H1 (cell line): ENCODE measurements around the gene LCE1D. TPM values are rescaled to one million over a fixed set of nuclear protein-coding genes. Genes with fewer than 3 reads are reported as not detected.

Source experiments
- CTCF ChIA-PET: fragments of 300-600 bp; sonication (Branson Sonifier 250); formaldehyde crosslinking; loops from one replicate; lab custom pipeline; 2021; ENCODE audit not compliant: partially characterized antibody; lab: Charles Lee
- POLR2A ChIA-PET: fragments of 300-600 bp; sonication (Branson Sonifier 250); formaldehyde crosslinking; loops from one replicate; lab custom pipeline; 2021; ENCODE audit warnings: inconsistent platforms; ENCODE audit not compliant: partially characterized antibody; lab: Charles Lee
- DNase-seq, 2 experiments: peaks; one replicate each; pipeline versions ENCODE4 v3.0.0 to v3.0.0-alpha.2; 2010 to 2022; ENCODE audit warnings: low spot score in 2 of 2, low read depth in 1 of 2, mixed read lengths in 1 of 2
- FAIRE-seq: peaks from 2 replicates; lab custom pipeline; 2011; peaks lifted over from hg19 to GRCh38; lab: Jason Lieb, UNC
- H2AFZ ChIP-seq: 2 replicates; pipeline ENCODE4 v1.8.1; 2012; ENCODE audit warnings: low read length, inconsistent platforms
- H2AK5ac ChIP-seq: 2 replicates; pipeline ENCODE4 v1.6.1; 2013; ENCODE audit warnings: low read depth, low read length
- H2BK120ac ChIP-seq: replicated peaks from 2 replicates; pipeline ENCODE3; 2013; ENCODE audit warnings: low read depth, low read length, inconsistent platforms
- H2BK12ac ChIP-seq: 2 replicates; pipeline ENCODE4 v1.6.1; 2013; ENCODE audit warnings: low read depth, low read length
- H2BK15ac ChIP-seq: 2 replicates; pipeline ENCODE4 v1.6.1; 2013; ENCODE audit warnings: low read length
- H2BK20ac ChIP-seq: 2 replicates; pipeline ENCODE4 v1.6.1; 2013; ENCODE audit warnings: low read length
- H2BK5ac ChIP-seq: 2 replicates; pipeline ENCODE4 v1.6.1; 2013; ENCODE audit warnings: low read depth, low read length
- H3K14ac ChIP-seq: 2 replicates; pipeline ENCODE4 v1.6.1; 2013; ENCODE audit warnings: inconsistent platforms; ENCODE audit not compliant: insufficient read length
- H3K18ac ChIP-seq: 2 replicates; pipeline ENCODE4 v1.6.1; 2013; ENCODE audit warnings: low read length; ENCODE audit errors: extremely low read depth
- H3K23ac ChIP-seq: 2 replicates; pipeline ENCODE4 v1.6.1; 2013; ENCODE audit warnings: inconsistent platforms; ENCODE audit not compliant: insufficient read length
- H3K23me2 ChIP-seq: 2 replicates; pipeline ENCODE4 v1.6.1; 2013; ENCODE audit warnings: low read depth, low read length
- H3K27ac ChIP-seq: 2 replicates; pipeline ENCODE4 v1.6.1; 2011; ENCODE audit warnings: low read depth, low read length, inconsistent platforms
- H3K27me3 ChIP-seq, 4 experiments: replicated peaks in 1 of 4; 1 replicate in 1 of 4; 2 replicates in 3 of 4; pipeline versions ENCODE4 v1.6.1 to v1.8.1; 2011 to 2013; ENCODE audit warnings: low read length in 3 of 4, mild to moderate bottlenecking in 3 of 4, inconsistent platforms in 2 of 4, mixed read lengths in 2 of 4, moderate library complexity in 1 of 4; ENCODE audit not compliant: control insufficient read depth in 3 of 4, insufficient read depth in 3 of 4; ENCODE audit errors: extremely low read depth in 1 of 4
- H3K36me3 ChIP-seq, 4 experiments: 2 replicates each; pipeline versions ENCODE4 v1.6.1 to v1.8.1; 2011 to 2013; ENCODE audit warnings: mild to moderate bottlenecking in 4 of 4, low read length in 3 of 4, moderate library complexity in 2 of 4, control low read depth in 1 of 4, inconsistent platforms in 1 of 4; ENCODE audit not compliant: insufficient read depth in 4 of 4, control insufficient read depth in 2 of 4
- H3K4ac ChIP-seq: replicated peaks from 2 replicates; pipeline ENCODE3; 2013; ENCODE audit warnings: low read length, low read depth, mixed read lengths, inconsistent platforms; ENCODE audit not compliant: insufficient read length
- H3K4me1 ChIP-seq, 4 experiments: replicated peaks in 1 of 4; 1 replicate in 1 of 4; 2 replicates in 3 of 4; pipeline versions ENCODE4 v1.6.1 to v1.8.1; 2011 to 2013; ENCODE audit warnings: low read length in 3 of 4, inconsistent platforms in 2 of 4, mixed read lengths in 1 of 4; ENCODE audit not compliant: insufficient read depth in 4 of 4, control insufficient read depth in 3 of 4
- H3K4me2 ChIP-seq, 2 experiments: 2 replicates each; pipeline versions ENCODE4 v1.6.1 to v1.8.1; 2011 to 2013; ENCODE audit warnings: low read depth in 2 of 2, low read length in 2 of 2, control low read depth in 1 of 2, inconsistent platforms in 1 of 2, mild to moderate bottlenecking in 1 of 2; ENCODE audit not compliant: insufficient read depth in 1 of 2
- H3K4me3 ChIP-seq, 4 experiments: fragments of 200-600, 300-600 bp in 1 of 4; sonication (generic), shearing (Covaris generic), sonication (Bioruptor Twin) in 1 of 4; 2 replicates each; pipeline versions ENCODE4 v1.5.1 to v1.8.1; 2011 to 2016; ENCODE audit warnings: low read length in 4 of 4, low read depth in 3 of 4, control low read depth in 2 of 4, inconsistent platforms in 2 of 4, mild to moderate bottlenecking in 2 of 4, mixed read lengths in 1 of 4, moderate library complexity in 1 of 4; ENCODE audit not compliant: insufficient read depth in 2 of 4; ENCODE audit errors: extremely low read depth in 1 of 4
- H3K56ac ChIP-seq: replicated peaks from 2 replicates; pipeline ENCODE3; 2013; ENCODE audit warnings: low read depth, mild to moderate bottlenecking, mixed read lengths, low read length, inconsistent platforms; ENCODE audit not compliant: insufficient read length
- H3K79me1 ChIP-seq: 2 replicates; pipeline ENCODE4 v1.6.1; 2013; ENCODE audit warnings: low read depth, low read length, control low read depth
- H3K79me2 ChIP-seq, 2 experiments: 2 replicates each; pipeline versions ENCODE4 v1.6.1 to v1.8.1; 2012 to 2013; ENCODE audit warnings: low read length in 2 of 2, mild to moderate bottlenecking in 2 of 2, inconsistent platforms in 1 of 2; ENCODE audit not compliant: insufficient read depth in 2 of 2, control insufficient read depth in 1 of 2
- H3K9ac ChIP-seq, 4 experiments: replicated peaks in 1 of 4; 1 replicate in 1 of 4; 2 replicates in 3 of 4; pipeline versions ENCODE4 v1.6.1 to v1.8.1; 2011 to 2013; ENCODE audit warnings: low read depth in 3 of 4, low read length in 3 of 4, control low read depth in 2 of 4, mild to moderate bottlenecking in 2 of 4, moderate library complexity in 2 of 4, inconsistent platforms in 1 of 4; ENCODE audit errors: extremely low read depth in 1 of 4
- H3K9me3 ChIP-seq, 2 experiments: 2 replicates each; pipeline versions ENCODE4 v1.6.1 to v1.8.1; 2012 to 2013; ENCODE audit warnings: mild to moderate bottlenecking in 2 of 2, moderate library complexity in 2 of 2, control low read depth in 1 of 2, inconsistent platforms in 1 of 2, low read depth in 1 of 2, low read length in 1 of 2, mixed read lengths in 1 of 2; ENCODE audit not compliant: insufficient read depth in 2 of 2
- H4K20me1 ChIP-seq, 2 experiments: replicated peaks in 1 of 2; 2 replicates each; pipeline versions ENCODE3 to v1.8.1; 2011 to 2013; ENCODE audit warnings: inconsistent platforms in 2 of 2, low read length in 2 of 2, mild to moderate bottlenecking in 1 of 2; ENCODE audit not compliant: insufficient read depth in 2 of 2, control insufficient read depth in 1 of 2
- H4K5ac ChIP-seq: 2 replicates; pipeline ENCODE4 v1.6.1; 2013; ENCODE audit warnings: low read length, low read depth, mixed read lengths, inconsistent platforms; ENCODE audit not compliant: insufficient read length
- H4K8ac ChIP-seq: 2 replicates; pipeline ENCODE4 v1.8.0; 2013; ENCODE audit warnings: mild to moderate bottlenecking, moderate library complexity, low read length, inconsistent platforms; ENCODE audit not compliant: insufficient read depth; ENCODE audit errors: extremely low read depth
- H4K91ac ChIP-seq: replicated peaks from 2 replicates; pipeline ENCODE3; 2013; ENCODE audit warnings: low read length, mixed read lengths, inconsistent platforms; ENCODE audit not compliant: insufficient read length
- ASH2L ChIP-seq: fragments of 200-600, 300-600 bp; sonication (generic); IDR thresholded peaks from one replicate; pipeline ENCODE4 v1.7.1; 2017; ENCODE audit warnings: low read length
- EP300 ChIP-seq, 2 experiments: IDR thresholded peaks; 1 replicate in 1 of 2; 2 replicates in 1 of 2; pipeline ENCODE4 v1.6.1; 2011 to 2012; ENCODE audit warnings: low read depth in 2 of 2, low read length in 2 of 2, mild to moderate bottlenecking in 2 of 2, borderline replicate concordance in 1 of 2, inconsistent platforms in 1 of 2, moderate library complexity in 1 of 2
- EZH2 ChIP-seq: fragments of 200-600 bp; sonication (generic); IDR thresholded peaks from 2 replicates; pipeline ENCODE4 v1.7.1; 2012; ENCODE audit warnings: low read depth, mild to moderate bottlenecking, moderate library complexity, low read length, inconsistent platforms; ENCODE audit not compliant: severe bottlenecking
- JUN ChIP-seq: IDR thresholded peaks from 2 replicates; pipeline ENCODE4 v1.6.1; 2011; ENCODE audit warnings: low read depth, mild to moderate bottlenecking, improper control_type of control experiment, low read length
- JUND ChIP-seq: IDR thresholded peaks from 2 replicates; pipeline ENCODE4 v1.6.1; 2011; ENCODE audit warnings: mild to moderate bottlenecking, improper control_type of control experiment, low read length
- KDM5A ChIP-seq: fragments of 200-600 bp; IDR thresholded peaks from 2 replicates; pipeline ENCODE4 v1.7.1; 2012; ENCODE audit warnings: mild to moderate bottlenecking, low read length, inconsistent platforms, mixed read lengths
- PHF8 ChIP-seq: fragments of 200-600 bp; sonication (generic); conservative IDR thresholded peaks from 2 replicates; pipeline ENCODE4 v1.7.1; 2012; ENCODE audit warnings: low read depth, mild to moderate bottlenecking, inconsistent platforms, low read length, moderate library complexity
- SIN3A ChIP-seq, 2 experiments: IDR thresholded peaks in 1 of 2; conservative IDR thresholded peaks in 1 of 2; 2 replicates each; pipeline ENCODE4 v1.6.1; 2011 to 2012; ENCODE audit warnings: low read length in 2 of 2, improper control_type of control experiment in 1 of 2, low read depth in 1 of 2, mild to moderate bottlenecking in 1 of 2
- TCF12 ChIP-seq: IDR thresholded peaks from 2 replicates; pipeline ENCODE4 v1.6.1; 2011; ENCODE audit warnings: low read depth, mild to moderate bottlenecking, low read length
- WGBS, 2 experiments: shearing (Covaris generic) in 1 of 2; methylation state at CpG; one replicate each; pipeline versions ENCODE4 v1.1.6 to v1.1.7; 2013 to 2015; ENCODE audit warnings: low lambda C conversion rate in 2 of 2, mixed read lengths in 2 of 2, inconsistent platforms in 1 of 2, low coverage in 1 of 2, missing lambda C conversion rate in 1 of 2; ENCODE audit not compliant: insufficient replicate concordance in 2 of 2, insufficient coverage in 1 of 2, insufficient read length in 1 of 2; ENCODE audit errors: extremely low coverage in 1 of 2, missing lambda C conversion rate in 1 of 2; 5-methylcytosine and 5-hydroxymethylcytosine counted together
- polyA plus RNA-seq, 7 experiments: library from polyadenylated mRNA; depleted of rRNA in 3 of 7; stranded (reverse) in 5 of 7; unstranded in 2 of 7; fragments of >200 nt in 5 of 7; fragments of 200-250 nt in 2 of 7; gene quantifications; 1 replicate in 5 of 7; 2 replicates in 1 of 7; 4 replicates in 1 of 7; pipeline versions ENCODE4 v1.2.1 to v1.2.3, GENCODE V29; 2011 to 2013; ENCODE audit warnings: missing spikeins in 2 of 7, mixed read lengths in 2 of 7
- total RNA-seq: library from RNA; stranded (reverse); fragmentation: NEBNext Ultra II Directional; extraction: Animal tissue kit (Norgen Biotek cat#: 25700); gene quantifications from 2 replicates; pipeline ENCODE4 v1.2.1, GENCODE V29; 2021

Gene LCE1D
- total and polyA plus RNA-seq, 2 of the 8 experiments (the other 6 are each of a cell fraction or from before 2014, with no cell fraction given): not detected

DNA sequence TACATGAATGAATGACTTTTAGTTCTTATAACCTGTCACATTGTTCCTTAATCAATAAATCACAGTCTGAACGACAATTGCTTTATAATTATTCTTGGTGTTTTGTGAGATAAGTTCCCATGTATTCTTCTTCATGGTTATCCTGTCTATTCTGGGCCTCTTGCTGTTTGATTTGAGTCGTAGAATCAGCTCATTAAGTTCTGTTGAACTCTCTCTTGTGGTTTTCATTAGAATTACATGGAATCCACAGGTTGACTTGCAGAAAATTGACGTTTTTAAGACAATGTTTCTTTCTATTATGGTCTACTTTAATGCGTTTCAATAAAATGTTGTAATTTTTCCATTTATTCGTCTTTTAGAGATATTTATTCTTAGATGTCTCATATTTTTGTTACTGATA is 26.8 kb downstream of the LCE1D start:
- no peak overlapping the region for H2BK5ac ChIP-seq

More for the DNA sequence above, 26.8 kb downstream of the LCE1D start:
- H4K8ac ChIP-seq: no peak overlapping the region
- H3K79me1 ChIP-seq: no peaks in the 10 kb centered on the region
- no peak overlapping the region for H2BK15ac ChIP-seq
- no peak overlapping the region for H3K56ac ChIP-seq
- no peak overlapping the region for H3K4ac ChIP-seq
- no peak for DNase-seq
- H3K27me3 ChIP-seq: no peaks in the 10 kb centered on the region
- no peak for TF ChIP-seq ASH2L
- no peak for TF ChIP-seq KDM5A
- no peak for TF ChIP-seq EZH2
- no peak for TF ChIP-seq PHF8
- TF ChIP-seq EP300 (IDR thresholded peaks at IDR 0.05; ENCODE audit: borderline replicate concordance in 1 of 2, low read depth in 2 of 2, low read length in 2 of 2): no peak
- no peak for TF ChIP-seq SIN3A (conservative IDR thresholded peaks at IDR 0.05 in 1 of 2, IDR thresholded peaks at IDR 0.05 in 1 of 2; ENCODE audit: low read depth in 1 of 2, low read length in 2 of 2)
- TF ChIP-seq JUND: no peak
- no peak for TF ChIP-seq JUN
- no peak for TF ChIP-seq TCF12
- TF ChIP-seq, all 59 proteins: peak for 0
- FAIRE-seq: no peak
- WGBS, 2 experiments: 33% methylated on average over 5 of the region's 5 CpGs; no CpG with 5 or more reads in 1 of the 2 experiments
- Histone ChIP-seq H3K4me1 (no peaks in the 10 kb centered on the region), H3K9ac (no peak overlapping the region), H3K36me3 (no peaks in the 10 kb centered on the region), H3K4me3 (no peak overlapping the region), H3K79me2 (no peaks in the 10 kb centered on the region), H3K23me2 (no peaks in the 10 kb centered on the region), H3K4me2 (no peak overlapping the region), H2AK5ac (no peak overlapping the region), H2BK120ac (no peak overlapping the region), H3K9me3 (peaks cover 47 to 64% of the 10 kb centered on the region in 2 experiments), H3K18ac (no peak overlapping the region), H4K5ac (no peak overlapping the region), H2AFZ (no peak overlapping the region), H4K91ac (no peak overlapping the region), H3K23ac (no peak overlapping the region), H3K14ac (no peak overlapping the region), H2BK12ac (no peak overlapping the region), H3K27ac (no peak overlapping the region), H4K20me1 (no peaks in the 10 kb centered on the region), H2BK20ac (no peak overlapping the region)
- ChIA-PET CTCF (no interaction called here), POLR2A (no interaction called here)
